Neuron (in vitro differentiated cells): Measurements from ENCODE around the gene MUS81.
A peak's percentile ranks its signal among the peaks of the same experiment; 100 is the strongest.

Experiments used
- H2AFZ ChIP-seq: one replicate; pipeline ENCODE4 v1.6.1; 2013; ENCODE audit warnings: low read depth, mild to moderate bottlenecking, inconsistent platforms, low read length, moderate library complexity
- H3K27me3 ChIP-seq: one replicate; pipeline ENCODE4 v1.6.1; 2013; ENCODE audit warnings: low read length; ENCODE audit not compliant: insufficient read depth
- H3K36me3 ChIP-seq: one replicate; pipeline ENCODE4 v1.6.1; 2013; ENCODE audit warnings: low read length; ENCODE audit not compliant: insufficient read depth
- H3K4me1 ChIP-seq: one replicate; pipeline ENCODE4 v1.6.1; 2013; ENCODE audit warnings: low read length; ENCODE audit not compliant: insufficient read depth
- H3K4me3 ChIP-seq: 2 replicates; pipeline ENCODE4 v1.5.1; 2013; ENCODE audit warnings: mild to moderate bottlenecking, low read length, moderate library complexity
- H3K9me3 ChIP-seq: one replicate; pipeline ENCODE4 v1.6.1; 2013; ENCODE audit warnings: low read length

MUS81 gene, protein sequence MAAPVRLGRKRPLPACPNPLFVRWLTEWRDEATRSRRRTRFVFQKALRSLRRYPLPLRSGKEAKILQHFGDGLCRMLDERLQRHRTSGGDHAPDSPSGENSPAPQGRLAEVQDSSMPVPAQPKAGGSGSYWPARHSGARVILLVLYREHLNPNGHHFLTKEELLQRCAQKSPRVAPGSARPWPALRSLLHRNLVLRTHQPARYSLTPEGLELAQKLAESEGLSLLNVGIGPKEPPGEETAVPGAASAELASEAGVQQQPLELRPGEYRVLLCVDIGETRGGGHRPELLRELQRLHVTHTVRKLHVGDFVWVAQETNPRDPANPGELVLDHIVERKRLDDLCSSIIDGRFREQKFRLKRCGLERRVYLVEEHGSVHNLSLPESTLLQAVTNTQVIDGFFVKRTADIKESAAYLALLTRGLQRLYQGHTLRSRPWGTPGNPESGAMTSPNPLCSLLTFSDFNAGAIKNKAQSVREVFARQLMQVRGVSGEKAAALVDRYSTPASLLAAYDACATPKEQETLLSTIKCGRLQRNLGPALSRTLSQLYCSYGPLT

DNA sequence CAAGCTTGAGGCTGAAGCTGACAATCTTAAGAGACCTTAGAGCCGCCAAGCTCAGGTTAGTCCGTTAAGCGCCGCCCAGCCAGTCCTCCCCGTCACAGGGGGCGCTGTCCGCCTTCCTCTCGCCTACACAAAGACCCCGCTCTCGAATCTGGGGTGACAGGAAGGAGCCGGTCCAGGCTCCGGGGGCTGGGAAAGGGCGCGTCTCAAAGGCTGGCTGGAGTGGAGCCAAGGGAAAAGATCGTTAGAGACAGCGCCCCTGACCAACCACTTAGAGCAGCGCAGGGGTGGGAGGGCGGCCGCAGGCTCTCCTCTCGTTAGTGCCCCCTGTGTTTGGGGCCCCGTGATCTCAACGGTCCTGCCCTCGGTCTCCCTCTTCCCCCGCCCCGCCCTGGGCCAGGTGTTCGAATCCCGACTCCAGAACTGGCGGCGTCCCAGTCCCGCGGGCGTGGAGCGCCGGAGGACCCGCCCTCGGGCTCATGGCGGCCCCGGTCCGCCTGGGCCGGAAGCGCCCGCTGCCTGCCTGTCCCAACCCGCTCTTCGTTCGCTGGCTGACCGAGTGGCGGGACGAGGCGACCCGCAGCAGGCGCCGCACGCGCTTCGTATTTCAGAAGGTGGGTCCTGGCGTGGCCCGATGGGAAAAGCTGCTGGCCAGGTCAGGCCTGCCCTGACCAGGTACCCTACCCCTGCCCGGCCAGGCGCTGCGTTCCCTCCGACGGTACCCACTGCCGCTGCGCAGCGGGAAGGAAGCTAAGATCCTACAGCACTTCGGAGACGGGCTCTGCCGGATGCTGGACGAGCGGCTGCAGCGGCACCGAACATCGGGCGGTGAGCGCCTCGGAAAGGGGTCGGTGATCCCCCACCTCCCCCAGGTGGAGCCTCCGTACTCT, at the start of gene MUS81:
TSS of gene MUS81 (plus strand) at position 156 of the 887 bp plus-strand sequence. CDS start at position 477, 321 bp downstream.
- Histone ChIP-seq H3K9me3 (no peaks in the 10 kb centered on the region), H2AFZ (no peak within 1 kb of the TSS), H3K36me3 (peaks cover 54% of the 10 kb centered on the region), H3K27me3 (no peaks in the 10 kb centered on the region), H3K4me1 (peaks cover 29% of the 10 kb centered on the region), H3K4me3 (peak within 1 kb of the TSS; percentile 92)

DNA sequence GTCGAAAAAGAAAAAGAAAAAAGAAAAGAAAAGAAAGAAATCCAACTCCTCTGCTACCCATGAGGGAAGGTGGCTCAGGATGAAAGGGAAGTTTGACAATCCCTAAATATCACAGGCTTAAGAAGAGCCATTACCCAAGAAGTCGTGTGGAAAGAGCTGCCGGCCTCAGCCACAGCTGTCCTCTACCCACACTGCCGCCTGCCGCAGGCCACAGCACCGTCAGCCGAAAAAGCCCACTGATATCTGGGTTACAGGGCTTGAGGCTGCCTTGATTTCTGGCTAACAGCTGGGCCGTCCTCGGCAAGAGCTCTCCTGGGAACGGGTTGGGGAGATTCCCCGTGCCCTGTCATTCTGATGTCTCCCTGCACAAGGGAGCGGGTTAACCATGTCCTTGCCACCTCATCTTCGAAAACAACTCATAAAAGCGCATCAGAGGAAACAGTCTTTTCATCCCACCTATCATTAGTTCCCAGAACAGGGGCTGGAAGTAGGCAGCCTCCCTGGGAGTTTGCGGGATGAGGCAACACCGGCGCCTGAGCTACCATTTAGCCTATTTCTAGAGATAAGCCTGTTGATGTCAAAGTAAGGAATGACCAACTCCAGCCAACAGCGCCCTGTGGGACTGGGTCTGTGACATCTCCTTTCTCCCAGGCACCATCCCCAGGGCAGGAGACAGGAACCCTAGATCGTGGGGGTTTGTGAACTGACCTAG, 48.3 kb upstream of the MUS81 start:
- no peaks in the 10 kb centered on the region for H3K9me3 ChIP-seq
- no peak overlapping the region for H2AFZ ChIP-seq
- H3K36me3 ChIP-seq, result no peaks in the 10 kb centered on the region
- no peaks in the 10 kb centered on the region for H3K4me1 ChIP-seq
- no peak overlapping the region for H3K4me3 ChIP-seq
- H3K27me3 ChIP-seq, result no peaks in the 10 kb centered on the region

DNA sequence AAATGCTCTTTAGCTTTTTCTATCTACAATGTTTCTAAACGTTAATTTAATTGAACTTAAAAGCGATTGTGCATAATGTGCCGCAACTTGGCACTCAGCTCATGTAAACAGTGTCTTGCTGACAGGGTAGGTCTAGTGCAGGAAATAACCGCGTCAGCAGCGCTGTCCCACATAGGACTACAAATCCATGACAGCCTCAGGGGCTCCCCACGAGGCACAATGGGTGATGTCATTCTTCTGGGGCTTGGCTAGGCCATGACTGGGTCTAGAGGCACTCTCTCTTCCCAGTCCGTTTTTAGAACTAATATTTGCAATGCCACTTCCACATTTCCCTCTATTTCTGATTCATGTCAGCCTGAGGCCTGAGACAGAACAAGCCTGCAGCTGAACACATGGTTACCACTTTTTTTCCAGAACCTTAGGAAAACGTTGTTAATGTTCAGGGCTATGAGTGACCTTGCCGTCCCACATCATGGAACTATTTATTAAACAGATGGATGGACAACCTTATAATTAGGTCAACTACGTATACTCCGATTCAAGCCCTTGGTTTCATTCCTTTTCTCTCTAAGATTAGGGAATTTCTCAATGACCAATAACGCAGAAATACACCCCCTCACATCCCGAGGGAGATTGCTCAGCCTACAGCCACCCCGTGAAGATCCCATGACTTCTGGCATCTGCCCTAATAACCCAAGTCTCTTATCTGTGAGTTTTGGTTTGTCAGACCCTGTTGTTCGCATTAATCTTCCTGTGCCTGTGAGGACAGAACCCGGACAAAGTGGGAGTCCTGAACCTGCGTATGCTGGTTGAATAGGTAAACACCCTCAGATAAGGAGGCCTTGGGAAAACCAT, 45.9 kb upstream of the MUS81 start:
- H3K4me1 ChIP-seq, result peaks cover 3% of the 10 kb centered on the region
- no peak overlapping the region for H3K4me3 ChIP-seq
- no peaks in the 10 kb centered on the region for H3K27me3 ChIP-seq
- H2AFZ ChIP-seq, result no peak overlapping the region
- H3K36me3 ChIP-seq, result no peaks in the 10 kb centered on the region
- no peaks in the 10 kb centered on the region for H3K9me3 ChIP-seq

DNA sequence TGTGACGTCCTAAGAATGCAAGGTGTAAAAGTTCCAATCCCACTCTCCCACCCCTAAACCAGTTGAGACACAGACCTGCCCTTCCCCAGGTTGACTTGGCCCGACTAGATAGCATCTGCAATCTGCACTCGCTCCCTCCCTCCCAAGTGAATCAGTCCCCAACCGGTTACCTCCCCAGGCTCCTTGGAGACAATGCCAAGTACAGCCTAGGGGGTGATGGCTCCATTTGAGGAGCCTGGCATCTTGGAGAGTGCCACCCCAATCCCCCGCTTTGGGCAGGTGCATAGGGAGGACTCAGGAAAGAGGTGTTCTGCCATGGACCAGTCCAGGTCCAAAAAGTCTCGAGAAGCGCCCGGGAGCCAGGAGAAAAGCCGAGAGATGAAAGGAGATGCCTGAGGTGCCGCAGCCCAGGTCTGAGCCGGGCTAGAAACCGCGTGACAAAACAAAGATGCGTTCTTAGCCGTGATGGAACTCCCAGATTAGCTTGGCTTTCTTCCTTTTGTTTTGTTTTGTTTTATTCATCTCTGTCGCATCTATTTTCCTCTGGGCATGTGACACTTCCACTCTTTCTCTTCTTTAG, 45.2 kb upstream of the MUS81 start:
- H2AFZ ChIP-seq, result no peak overlapping the region
- H3K27me3 ChIP-seq, result no peaks in the 10 kb centered on the region
- H3K4me1 ChIP-seq, result peaks cover 3% of the 10 kb centered on the region
- no peaks in the 10 kb centered on the region for H3K9me3 ChIP-seq
- no peaks in the 10 kb centered on the region for H3K36me3 ChIP-seq
- H3K4me3 ChIP-seq, result no peak overlapping the region

DNA sequence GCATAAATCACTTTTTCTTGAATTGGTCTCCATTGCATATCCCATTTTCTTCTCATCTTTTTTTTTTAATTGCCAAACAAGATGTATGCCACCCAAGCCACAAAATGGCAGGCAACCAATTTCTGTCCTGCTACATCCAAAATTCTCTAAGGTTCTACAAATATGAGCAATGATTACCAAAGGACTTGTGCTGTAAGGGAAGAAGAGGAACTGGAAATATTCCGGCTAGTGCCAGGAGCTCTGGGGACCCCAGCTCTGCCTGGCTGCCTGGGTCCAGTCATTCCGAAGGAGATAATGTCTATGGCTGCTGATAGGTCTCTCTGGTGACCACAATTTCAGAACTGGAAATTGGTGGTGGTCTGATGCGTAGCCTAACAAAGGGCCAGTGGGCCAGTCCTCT, 43.5 kb upstream of the MUS81 start:
- Histone ChIP-seq H3K4me3 (no peak overlapping the region), H3K27me3 (no peaks in the 10 kb centered on the region), H3K4me1 (peaks cover 3% of the 10 kb centered on the region), H2AFZ (no peak overlapping the region), H3K36me3 (no peaks in the 10 kb centered on the region), H3K9me3 (no peaks in the 10 kb centered on the region)

DNA sequence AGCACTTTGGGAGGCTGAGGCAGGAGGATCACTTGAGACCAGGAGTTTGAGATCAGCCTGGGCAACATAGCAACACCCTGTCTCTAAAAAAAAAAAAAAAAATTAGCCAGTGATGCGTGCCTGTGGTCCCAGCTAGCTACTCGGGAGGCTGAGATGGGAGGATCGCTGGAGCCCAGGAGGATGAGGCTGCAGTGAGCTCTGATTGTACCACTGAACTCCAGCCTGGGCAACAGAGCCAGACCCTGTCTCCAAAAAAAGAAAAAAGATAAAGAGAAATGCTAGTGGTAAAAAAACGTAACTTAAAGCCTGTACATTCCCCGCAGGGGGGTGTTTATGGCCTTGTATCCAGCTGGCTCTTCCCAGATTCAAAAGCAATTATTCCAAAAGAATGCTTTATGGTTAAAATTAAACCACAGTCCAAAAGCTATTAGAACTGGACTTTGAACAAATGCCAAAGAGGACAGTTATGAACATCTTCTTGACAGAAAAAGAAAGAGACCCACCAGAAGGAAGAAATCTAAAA, 42.9 kb upstream of the MUS81 start:
- no peaks in the 10 kb centered on the region for H3K9me3 ChIP-seq
- H3K36me3 ChIP-seq, result no peaks in the 10 kb centered on the region
- no peaks in the 10 kb centered on the region for H3K27me3 ChIP-seq
- peaks cover 3% of the 10 kb centered on the region for H3K4me1 ChIP-seq
- peak overlapping the region; percentile 86 for H3K4me3 ChIP-seq
- H2AFZ ChIP-seq, result peak overlapping the region; percentile 98

DNA sequence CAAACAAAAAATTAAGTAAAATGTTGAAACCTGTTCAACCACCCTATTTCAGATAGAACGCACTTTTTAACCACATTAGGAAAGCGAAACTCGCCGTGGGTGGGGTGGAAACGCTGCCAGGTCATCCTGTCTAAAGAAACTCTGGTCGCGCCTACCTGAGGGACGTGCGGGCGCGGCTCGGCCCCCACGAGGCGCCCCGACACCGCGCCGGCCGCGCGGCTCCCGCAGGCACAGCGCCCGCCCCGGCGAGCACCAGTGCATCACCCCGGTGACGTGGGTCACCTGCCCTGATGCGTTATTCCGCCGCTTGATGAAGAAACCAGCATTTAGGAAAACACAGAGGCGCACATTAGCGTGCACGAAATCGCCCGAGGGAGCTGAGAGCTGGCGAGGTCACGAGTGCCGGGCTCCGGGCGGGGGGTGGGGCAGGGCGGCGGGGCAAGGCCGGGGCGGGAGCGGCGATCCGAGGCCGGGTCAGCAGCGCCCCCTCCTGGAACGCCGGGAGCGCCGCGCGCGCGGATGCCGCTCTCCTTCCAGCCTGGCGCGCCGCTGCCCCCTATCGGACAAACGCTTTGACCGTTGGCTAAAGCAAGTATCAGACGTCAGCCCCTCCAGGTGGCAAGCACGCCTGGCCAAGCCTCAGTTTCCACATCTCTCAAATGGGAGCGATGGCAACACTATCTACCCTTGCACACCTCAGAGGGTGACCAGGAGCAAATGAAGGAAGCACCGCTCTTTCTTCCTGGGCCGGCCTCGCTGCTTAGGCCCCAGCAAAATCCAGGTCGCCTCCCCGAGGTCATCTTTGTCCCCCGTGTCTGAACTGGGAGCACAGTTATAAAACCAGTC, 42.2 kb upstream of the MUS81 start:
- H3K4me1 ChIP-seq, result peaks cover 3% of the 10 kb centered on the region

DNA sequence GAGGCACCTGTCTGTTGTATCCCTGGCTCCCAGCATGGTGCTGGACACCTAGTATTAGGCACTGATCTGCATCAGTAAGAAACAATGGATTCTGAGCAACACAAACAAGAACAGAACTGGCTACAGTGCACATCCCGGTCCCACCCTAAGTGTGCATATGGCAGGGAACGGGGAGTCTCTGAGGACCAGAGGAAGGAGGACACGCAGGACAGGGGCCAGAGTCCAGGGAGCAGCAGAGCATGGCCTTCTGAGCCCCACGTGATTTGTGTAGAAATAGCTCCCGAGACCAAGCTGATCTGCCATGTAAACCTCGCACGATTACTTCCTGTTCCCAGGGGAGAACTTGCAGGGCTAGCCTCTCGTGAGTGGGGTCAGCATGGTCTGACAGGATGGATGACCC, 39.1 kb upstream of the MUS81 start:
- no peaks in the 10 kb centered on the region for H3K36me3 ChIP-seq
- no peak overlapping the region for H3K4me3 ChIP-seq
- no peak overlapping the region for H2AFZ ChIP-seq
- H3K27me3 ChIP-seq, result no peaks in the 10 kb centered on the region
- H3K9me3 ChIP-seq, result no peaks in the 10 kb centered on the region
- H3K4me1 ChIP-seq, result peaks cover 3% of the 10 kb centered on the region

More for the DNA sequence above, 42.2 kb upstream of the MUS81 start:
- Histone ChIP-seq H3K4me3 (peak overlapping the region; percentile 86), H3K36me3 (no peaks in the 10 kb centered on the region), H2AFZ (peak overlapping the region; percentile 98), H3K9me3 (no peaks in the 10 kb centered on the region), H3K27me3 (no peaks in the 10 kb centered on the region)

DNA sequence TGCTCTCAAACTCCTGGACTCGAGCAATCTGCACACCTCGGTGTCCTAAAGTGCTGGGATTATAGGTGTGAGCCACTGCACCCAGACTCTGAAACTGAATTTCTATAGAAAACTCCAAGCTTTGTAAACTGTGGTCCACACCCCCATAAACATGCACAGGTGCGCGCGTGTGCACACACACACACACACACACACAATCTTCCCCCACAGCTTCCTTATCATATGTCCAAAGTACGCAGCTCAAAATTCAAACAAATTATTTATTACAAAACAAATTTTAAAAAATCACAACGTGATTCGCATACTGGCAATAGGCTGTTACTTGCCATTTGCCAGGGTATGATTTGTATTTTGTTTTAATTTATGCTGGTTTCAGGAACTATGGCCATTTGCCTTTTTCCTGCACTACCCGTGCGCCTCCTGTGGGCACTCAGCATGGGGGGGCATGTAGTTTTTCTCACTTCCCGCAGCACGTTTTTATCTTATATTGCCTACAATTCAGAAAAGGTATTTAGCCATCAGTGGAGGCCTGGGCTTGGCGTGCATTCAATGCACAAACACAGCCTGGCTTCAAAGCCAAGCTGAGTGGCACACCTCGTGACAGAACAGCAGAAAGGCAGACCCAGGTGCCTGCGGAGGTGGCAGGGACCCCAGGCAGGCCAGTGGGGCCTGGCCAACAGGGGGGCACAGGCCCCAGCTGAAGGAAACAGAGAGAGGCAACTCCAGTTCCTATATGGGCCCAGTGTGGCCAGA, 37.3 kb upstream of the MUS81 start:
- Histone ChIP-seq H3K9me3 (no peaks in the 10 kb centered on the region), H3K27me3 (no peaks in the 10 kb centered on the region), H3K4me1 (no peaks in the 10 kb centered on the region), H2AFZ (no peak overlapping the region), H3K36me3 (no peaks in the 10 kb centered on the region), H3K4me3 (no peak overlapping the region)

DNA sequence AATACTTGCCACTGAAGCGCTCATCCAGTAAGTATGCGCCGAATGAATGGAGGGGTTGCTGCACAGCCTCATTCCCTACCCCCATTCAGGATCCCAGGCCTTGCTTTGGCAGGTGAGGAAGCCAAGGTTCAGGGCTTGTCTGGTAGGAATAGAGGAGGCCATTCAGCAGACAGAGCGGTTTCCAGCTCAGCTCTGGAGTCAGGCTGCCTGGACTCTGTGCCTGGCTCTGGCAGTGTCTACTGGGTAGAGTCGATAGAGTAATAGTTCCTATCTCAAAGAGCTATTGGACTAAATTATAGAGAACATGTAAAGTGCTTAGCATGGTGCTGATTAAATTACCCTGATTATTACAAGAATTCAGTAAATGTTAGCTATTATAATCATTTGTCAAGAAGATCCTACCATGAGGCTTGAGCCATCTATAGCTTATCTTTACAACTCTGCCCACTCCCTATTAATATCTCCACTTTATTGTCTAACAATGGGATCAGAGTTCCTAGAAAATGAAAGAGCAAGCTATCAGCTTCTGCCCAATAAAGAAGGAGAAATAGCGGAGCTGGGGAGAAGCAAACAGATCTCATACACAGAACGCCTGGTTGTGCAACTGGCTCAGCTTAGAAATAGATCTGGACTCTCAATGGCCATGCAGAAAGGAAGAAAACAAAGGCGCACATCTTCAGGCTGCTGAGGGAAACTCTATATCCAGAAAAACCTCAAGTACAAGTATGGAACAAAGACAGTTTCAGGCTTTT, 33.1 kb upstream of the MUS81 start:
- H3K4me1 ChIP-seq, result no peaks in the 10 kb centered on the region
- H3K9me3 ChIP-seq, result no peaks in the 10 kb centered on the region
- H3K4me3 ChIP-seq, result no peak overlapping the region
- H3K27me3 ChIP-seq, result no peaks in the 10 kb centered on the region
- no peaks in the 10 kb centered on the region for H3K36me3 ChIP-seq
- H2AFZ ChIP-seq, result no peak overlapping the region
